Stimulated activated CD4-positive, alpha-beta T cell treated with anti-CD3 and anti-CD28 coated beads, Interleukin-2, amount 100 ng/mL, for 24 hours (primary cell): ENCODE measurements around the gene BTNL3.
"Not testable (repeated sequence)": the region's sequence is repeated elsewhere in the genome, so short reads cannot be mapped to it uniquely, and the experiment has no call there.

ENCODE experiments used
- DNase-seq, 2 donors: peaks; one replicate each; pipeline ENCODE4 v3.0.0-alpha.2; 2020

Gene BTNL3, protein sequence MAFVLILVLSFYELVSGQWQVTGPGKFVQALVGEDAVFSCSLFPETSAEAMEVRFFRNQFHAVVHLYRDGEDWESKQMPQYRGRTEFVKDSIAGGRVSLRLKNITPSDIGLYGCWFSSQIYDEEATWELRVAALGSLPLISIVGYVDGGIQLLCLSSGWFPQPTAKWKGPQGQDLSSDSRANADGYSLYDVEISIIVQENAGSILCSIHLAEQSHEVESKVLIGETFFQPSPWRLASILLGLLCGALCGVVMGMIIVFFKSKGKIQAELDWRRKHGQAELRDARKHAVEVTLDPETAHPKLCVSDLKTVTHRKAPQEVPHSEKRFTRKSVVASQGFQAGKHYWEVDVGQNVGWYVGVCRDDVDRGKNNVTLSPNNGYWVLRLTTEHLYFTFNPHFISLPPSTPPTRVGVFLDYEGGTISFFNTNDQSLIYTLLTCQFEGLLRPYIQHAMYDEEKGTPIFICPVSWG

GRCh38 chr5:180988592-180988991 lies at the start of gene BTNL3:
Gene BTNL3 (plus strand): TSS chr5:180988846. CDS start chr5:180989029, 183 bp downstream.
- DNase-seq = no peak

DNA sequence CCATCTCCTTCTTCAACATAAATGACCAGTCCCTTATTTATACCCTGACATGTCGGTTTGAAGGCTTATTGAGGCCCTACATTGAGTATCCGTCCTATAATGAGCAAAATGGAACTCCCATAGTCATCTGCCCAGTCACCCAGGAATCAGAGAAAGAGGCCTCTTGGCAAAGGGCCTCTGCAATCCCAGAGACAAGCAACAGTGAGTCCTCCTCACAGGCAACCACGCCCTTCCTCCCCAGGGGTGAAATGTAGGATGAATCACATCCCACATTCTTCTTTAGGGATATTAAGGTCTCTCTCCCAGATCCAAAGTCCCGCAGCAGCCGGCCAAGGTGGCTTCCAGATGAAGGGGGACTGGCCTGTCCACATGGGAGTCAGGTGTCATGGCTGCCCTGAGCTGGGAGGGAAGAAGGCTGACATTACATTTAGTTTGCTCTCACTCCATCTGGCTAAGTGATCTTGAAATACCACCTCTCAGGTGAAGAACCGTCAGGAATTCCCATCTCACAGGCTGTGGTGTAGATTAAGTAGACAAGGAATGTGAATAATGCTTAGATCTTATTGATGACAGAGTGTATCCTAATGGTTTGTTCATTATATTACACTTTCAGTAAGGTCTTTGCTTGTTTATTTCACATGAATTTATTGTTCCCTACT lies 38.2 kb upstream of the BTNL3 start:
- DNase-seq = no peak

GRCh38 chr5:180959661-180960060 lies 29.0 kb upstream of the BTNL3 start:
- DNase-seq = no peak

GRCh38 chr5:180960209-180960608 lies 28.4 kb upstream of the BTNL3 start:
- DNase-seq = no peak

- no peak for DNase-seq
Observed at GRCh38 chr5:180969406-180969805, 19.2 kb upstream of the BTNL3 start.

GRCh38 chr5:180970336-180970735 lies 18.3 kb upstream of the BTNL3 start:
- DNase-seq = no peak

DNA sequence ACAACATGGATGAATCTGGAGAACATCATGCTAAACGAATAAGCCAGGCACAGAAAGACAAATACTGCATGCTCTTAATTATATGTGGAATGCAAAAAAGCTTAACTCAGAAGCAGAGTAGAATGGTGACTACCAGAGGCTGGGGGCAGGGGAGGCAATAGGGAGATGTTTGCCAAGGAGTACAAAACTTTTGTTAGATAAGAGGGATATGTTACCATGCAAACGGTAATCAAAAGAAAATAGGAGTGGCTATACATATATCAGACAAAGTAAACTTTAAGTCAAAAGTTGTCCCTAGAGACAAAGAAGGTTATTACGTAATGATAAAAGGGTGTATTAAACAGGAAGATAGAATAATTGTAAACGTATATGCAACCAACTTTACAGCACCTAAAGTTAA lies 17.8 kb upstream of the BTNL3 start:
- DNase-seq = no peak

- DNase-seq = no peak
Observed at GRCh38 chr5:180974612-180975315, 13.9 kb upstream of the BTNL3 start.

GRCh38 chr5:180975338-180975737 lies 13.3 kb upstream of the BTNL3 start:
- DNase-seq = no peak

DNA sequence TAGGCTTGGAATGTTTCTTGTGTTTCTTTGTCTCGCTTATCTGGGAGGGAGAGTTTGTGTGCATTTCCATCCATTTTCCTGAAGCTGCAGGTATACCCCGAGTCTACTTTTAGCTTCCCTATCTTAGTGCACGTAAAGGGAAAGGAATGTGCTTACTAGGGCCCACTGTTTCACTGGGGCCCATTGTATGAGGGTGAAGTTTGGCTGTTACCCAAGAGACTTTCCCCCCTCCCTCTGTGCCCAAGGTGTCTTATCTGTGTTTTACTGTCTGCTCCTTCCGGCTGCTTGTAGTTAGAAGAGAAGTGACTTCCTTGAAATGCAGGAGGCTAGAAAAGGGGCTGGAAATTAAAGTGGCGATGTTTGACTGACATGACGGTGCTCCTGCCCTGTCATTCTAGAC lies 12.1 kb upstream of the BTNL3 start:
- no peak for DNase-seq

DNA sequence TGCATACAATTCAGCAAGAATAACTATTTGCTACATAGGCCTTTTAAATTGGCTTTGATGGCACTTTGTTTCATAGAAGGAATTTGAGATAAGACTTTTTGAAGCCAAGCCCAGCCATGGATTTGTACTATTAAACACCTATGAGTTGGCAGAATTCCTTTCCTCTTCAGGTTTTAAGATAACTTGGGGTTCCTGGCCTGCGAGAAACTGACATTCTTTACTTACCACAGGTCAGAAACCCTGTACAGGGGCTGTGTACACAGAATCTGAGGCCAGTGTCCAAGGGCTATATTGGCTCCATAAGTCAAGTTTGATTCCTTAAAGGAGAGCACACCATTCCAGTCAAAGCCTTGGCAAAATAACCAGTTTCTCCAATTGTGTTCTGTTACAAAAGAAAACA lies 10.8 kb upstream of the BTNL3 start:
- no peak for DNase-seq

DNA sequence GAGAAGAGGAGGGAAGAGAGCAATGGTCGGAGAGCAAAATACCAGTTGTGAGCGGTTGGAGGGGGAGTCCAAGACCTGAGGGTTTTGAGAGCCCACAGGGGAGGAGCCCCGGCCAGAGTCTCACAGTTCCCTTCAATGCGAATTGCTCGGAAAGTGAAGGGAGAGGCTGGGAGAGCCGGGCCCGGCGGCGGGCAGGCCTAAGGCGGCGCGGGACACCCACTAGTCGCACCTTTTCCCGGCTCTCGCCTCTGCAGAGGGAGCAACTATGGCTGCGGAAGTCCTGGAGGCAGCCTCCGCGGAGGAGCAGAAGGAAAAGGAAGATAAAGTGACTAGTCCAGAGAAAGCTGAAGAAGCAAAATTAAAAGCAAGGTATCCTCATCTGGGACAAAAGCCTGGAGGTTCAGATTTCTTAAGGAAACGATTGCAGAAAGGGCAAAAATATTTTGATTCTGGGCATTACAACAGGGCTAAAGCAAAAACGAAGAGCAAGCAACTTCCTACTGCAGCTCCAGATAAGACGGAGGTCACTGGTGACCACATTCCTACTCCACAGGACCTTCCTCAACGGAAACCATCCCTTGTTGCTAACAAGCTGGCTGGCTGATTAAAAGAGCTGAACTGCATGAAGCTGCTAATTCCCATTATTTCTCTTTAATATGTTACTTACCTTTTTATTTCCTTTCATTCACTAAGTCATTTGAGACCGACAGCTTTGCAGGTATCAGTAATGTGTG lies 6.5 kb upstream of the BTNL3 start:
- no peak for DNase-seq

- DNase-seq = no peak
Observed at GRCh38 chr5:180988016-180988415, 630 bp upstream of the BTNL3 start.

DNA sequence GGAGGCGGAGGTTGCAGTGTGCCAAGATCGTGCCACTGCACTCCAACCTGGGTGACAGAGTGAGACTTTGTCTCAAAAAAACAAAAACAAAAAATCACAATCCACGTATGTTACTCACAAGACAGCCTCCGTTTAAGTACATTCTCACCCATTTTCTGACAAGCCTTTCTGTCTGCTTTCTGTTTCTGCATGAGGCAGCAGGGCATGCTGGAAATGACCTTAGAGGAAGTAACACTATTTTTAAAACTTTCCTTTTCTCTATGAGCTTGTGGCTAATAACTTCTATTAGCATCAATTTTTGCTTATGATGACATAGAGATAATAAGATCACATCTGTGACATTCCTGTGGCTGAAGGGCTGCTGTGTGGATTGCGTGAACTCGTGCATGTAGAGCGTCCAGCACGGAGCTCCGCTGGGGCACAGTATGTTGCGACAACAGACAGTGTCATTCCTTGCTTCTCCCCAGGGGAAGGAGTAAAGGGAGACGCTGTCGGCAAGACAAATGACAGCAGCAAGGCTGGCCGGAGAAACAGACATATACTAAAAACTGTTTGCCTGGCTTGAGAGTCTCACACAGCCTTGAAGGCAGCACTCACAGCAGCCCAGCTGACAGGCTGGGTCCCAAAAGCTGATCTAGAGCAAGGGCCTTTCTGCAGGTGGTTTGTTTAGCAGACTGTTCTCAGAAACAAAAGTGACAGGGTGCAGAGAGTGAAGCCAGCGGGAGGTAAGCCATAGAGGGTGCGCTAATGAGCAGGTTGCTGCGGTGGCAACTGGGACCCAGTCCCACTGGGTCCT lies 1.6 kb downstream of the BTNL3 start:
- no peak for DNase-seq

- DNase-seq = no peak
Observed at GRCh38 chr5:180990882-180991242, 2.2 kb downstream of the BTNL3 start.

- no peak for DNase-seq
Observed at GRCh38 chr5:181001947-181002346, 13.3 kb downstream of the BTNL3 start.

- DNase-seq = no peak
Observed at GRCh38 chr5:181005791-181006190, 17.1 kb downstream of the BTNL3 start.

- DNase-seq = no peak
Observed at GRCh38 chr5:181008136-181008535, 19.5 kb downstream of the BTNL3 start.

- not testable (repeated sequence) for DNase-seq
Observed at GRCh38 chr5:181010018-181010417, 21.4 kb downstream of the BTNL3 start.

GRCh38 chr5:181014654-181015053 lies 26.0 kb downstream of the BTNL3 start:
- not testable (repeated sequence) for DNase-seq

GRCh38 chr5:181017448-181017847 lies 28.8 kb downstream of the BTNL3 start:
- DNase-seq = not testable (repeated sequence)

DNA sequence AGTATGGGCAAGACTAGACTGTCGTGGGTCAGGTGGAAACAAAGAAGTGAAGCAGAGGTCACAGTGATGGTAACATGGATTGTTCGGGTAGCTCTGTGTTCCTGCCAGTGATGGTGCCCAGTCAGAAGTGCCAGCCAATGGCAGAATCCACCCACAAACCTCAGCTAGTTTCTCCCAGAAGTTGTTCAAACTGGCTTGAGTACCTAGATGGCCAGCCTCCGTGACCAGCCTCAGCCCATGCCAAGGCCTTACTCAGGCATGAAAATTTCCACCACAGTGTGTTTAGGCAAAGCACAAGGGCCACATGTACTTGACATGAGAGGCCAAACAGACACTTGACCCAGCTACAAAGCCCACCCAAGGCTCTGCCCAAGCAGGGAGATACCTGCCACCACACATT lies 32.0 kb downstream of the BTNL3 start:
- DNase-seq = no peak
